HG02970 (cell line): ENCODE data around the gene KRT35.
"Not testable (repeated sequence)": the region's sequence is repeated elsewhere in the genome, so short reads cannot be mapped to it uniquely, and the experiment has no call there.

ENCODE experiments used
- ATAC-seq: cut with Tn5 transposase; IDR thresholded peaks from one replicate; pipeline ENCODE4 v1.9.1; 2021; ENCODE audit warnings: mild to moderate bottlenecking, moderate library complexity, moderate number of reproducible peaks; ENCODE audit not compliant: unreplicated experiment, low FRiP score

KRT35 gene

DNA sequence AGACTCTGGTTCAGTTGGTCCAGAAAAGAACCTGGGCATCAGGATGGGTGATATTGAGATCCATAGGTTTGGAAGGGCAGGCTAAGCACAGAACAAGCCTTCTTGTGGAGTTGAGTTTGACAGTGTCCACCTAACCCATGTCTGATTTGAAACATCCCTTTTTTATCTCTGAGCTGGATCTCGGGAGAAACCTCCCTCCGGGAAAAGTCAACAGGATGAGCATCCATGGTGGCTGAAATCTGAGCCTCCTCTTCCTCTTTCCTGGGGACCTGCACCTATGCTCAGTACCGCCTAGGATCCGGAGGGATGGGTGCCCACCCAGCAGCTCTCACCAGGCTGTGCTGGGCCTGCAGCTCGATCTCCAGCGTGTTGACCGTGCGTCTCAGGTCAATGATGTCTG is 17.2 kb downstream of the KRT35 start:
- no peak for ATAC-seq

- no peak for ATAC-seq
These were observed 18.2 kb downstream of the KRT35 start for GRCh38 chr17:41462705-41463104.

DNA sequence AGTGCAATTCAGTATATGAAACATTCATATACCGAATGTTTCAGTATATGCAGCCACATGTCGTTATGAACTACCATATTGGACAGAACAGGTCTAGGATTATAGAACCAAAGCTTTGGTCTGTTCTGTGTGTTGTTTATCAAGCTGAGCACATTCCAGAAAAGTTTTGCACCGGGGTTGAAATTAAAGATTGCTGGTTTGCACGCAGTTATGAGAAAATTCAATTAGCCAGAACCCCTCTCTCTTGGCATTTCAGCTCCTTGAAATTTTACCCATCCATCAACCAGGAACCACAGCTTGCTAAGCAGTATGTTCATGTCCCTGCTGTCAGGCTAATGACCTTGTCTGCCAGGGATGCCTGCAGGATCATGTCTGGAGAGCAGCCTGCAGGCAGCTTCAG is 23.3 kb downstream of the KRT35 start:
- ATAC-seq = no peak

- ATAC-seq = no peak
These were observed 24.7 kb downstream of the KRT35 start for GRCh38 chr17:41456204-41456603.

DNA sequence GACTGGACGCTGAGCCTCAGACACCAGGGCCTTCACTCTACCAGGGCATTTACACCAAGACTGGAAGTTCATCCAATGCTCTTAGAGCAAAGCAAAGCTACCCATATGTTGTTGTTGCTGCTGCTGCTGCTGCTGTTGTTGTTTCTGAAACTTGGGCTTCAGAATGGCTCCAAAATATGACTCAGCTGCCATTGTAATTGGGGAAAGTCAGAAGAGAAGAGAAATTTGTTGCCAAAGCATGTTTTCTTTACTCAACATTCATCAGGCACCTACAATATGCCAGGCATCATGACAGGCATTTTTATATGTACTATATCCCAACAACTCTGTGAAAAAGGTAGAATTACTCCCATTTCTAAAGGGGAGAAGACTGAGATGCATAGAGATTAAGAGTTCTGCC is 25.7 kb downstream of the KRT35 start:
- ATAC-seq = no peak

DNA sequence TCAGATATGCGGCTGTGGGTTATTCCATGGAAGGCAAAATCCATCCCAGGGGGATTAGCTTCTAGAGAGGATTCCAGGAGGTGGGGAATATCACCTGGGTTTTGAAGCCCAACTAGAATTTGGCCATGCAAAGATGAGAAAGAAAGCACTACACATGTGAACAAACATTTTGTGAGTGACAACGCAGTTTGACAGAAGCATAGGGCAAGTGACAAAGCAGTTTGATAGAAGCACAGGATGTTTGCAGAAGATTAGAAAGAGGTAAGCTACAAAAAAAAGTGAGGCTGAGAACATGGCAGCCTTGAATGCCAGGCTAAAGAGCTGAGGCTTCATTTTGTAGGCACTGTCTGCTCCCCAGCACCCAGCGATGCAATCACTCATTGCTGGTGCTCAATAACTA is 27.9 kb downstream of the KRT35 start:
- no peak for ATAC-seq

- no peak for ATAC-seq
These were observed 28.7 kb downstream of the KRT35 start for GRCh38 chr17:41452281-41452680.

- no peak for ATAC-seq
These were observed 29.7 kb downstream of the KRT35 start for GRCh38 chr17:41451154-41451728.

DNA sequence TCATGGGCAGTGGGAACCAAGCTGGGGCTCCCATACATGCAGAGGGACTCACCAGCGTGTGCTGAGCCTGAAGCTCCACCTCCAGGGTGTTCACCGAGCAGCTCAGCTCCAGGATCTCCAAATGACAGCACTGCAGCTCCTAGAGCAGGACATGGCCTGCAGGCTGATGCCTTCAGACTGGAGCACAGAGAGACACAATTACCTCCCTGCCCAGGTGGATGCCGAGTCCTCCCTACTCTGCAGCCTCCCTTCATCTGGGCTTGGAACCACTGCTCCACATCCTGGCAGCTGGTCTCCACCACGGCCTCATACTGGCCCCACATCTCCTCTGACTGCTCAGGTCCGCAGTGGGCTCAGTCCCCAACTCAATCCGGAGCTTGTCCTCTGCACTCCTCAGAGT is 31.9 kb downstream of the KRT35 start:
- ATAC-seq = no peak

- ATAC-seq = no peak
These were observed 32.4 kb downstream of the KRT35 start for GRCh38 chr17:41448506-41448905.

DNA sequence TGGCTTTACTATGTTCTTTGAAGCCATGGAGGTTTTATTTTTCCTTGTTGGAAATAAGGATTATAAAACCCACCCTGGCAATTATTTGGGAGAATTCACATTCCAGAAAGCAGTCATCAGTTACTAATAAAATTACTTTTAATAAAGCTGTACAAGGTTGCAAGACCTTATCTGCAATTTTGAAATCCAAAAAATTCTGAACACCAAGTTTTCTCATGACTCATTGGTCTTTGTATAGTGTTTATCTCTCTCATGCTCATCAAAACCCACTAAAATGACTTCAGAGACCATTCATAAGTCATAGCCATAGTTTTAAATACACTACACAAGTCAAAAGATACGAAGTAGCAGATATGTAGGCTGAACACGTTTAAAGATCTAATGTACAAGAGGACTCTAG is 34.1 kb downstream of the KRT35 start:
- no peak for ATAC-seq

DNA sequence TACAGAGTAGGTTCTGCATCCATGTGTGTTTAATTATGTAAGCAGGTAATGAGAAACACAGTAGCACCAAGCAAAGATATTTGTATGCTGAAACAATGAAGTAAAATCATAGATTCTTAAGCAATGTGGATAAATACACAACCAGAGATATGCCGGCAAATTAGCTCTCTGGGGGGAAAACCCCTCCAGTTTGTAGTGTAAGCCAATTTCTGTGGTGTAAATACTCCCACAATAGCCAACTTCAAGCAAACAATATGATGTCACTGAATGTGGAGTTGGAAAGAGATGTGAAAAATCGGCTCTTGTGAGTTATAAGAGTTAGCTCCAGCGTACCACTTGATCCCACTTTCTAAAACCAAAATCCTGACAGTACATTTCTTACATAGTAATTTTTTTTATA is 36.3 kb downstream of the KRT35 start:
- no peak for ATAC-seq

DNA sequence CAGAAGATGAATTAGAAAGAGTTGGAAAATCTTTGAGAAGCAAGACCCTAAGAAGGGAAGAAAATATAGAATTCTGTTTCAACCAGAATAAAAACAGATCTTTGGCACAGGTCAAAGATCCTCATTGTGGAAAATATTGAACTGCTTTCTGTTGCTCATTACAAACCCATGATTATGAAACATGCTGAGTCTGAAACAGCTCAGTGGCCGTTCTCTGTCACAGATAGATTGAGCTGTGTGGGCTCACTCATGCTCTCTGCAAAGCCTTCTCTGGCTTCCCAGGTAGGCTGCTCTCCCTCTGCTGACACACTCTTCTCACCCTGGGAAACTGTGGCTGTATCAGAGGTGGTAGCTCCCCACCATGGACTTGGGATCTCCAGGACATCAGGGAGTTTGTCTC is 36.8 kb downstream of the KRT35 start:
- no peak for ATAC-seq

DNA sequence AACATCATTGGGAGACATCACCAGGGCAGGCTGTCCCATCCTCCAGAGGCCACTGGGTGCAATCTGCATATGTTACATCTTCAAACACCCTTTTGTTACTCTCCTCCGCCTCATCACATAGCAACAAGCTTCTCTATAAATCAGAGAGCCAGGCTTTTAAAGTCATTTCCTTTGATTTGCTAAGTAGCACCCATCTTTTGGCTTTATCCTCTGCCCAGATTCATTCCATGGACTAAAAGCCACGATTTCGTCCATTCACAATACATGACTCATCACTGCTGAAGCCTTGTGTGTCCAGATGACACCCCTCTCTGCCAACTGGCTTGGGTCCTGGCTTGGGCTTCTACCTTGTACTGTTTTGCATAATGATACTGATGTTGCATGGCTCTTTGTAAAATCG is 38.2 kb downstream of the KRT35 start:
- ATAC-seq = no peak

- ATAC-seq = no peak
These were observed 40.4 kb downstream of the KRT35 start, which contains the start of gene KRT38 for GRCh38 chr17:41440531-41441033. Gene KRT38, minus strand, starts transcription at chr17:41440983. Its CDS starts 62 bp downstream, at chr17:41440921.

- ATAC-seq = no peak
These were observed 41.6 kb downstream of the KRT35 start for GRCh38 chr17:41439375-41439774.

GRCh38 chr17:41437769-41438168 is 43.2 kb downstream of the KRT35 start:
- no peak for ATAC-seq

- no peak for ATAC-seq
These were observed 43.7 kb downstream of the KRT35 start for GRCh38 chr17:41437254-41437653.

DNA sequence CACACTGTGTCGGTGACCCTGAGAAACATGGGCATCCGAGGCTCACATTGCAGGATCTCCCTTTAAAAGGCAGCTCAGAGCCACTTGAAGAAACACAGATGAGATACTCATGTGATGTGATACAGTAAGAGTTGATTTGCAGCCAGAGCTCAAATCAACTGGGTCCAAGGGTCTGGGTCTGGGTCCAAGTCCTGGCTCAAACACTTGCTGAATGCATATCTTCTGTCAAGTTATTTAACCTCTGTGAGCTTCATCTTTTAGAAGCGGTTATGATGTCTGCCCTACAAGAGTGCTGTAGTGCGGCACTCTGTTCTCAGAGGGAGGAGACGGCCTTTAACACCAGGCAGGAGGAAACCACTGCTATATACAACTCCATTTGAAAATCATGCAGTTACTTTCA is 46.5 kb downstream of the KRT35 start:
- no peak for ATAC-seq

GRCh38 chr17:41434005-41434404 is 46.9 kb downstream of the KRT35 start:
- no peak for ATAC-seq

- no peak for ATAC-seq
These were observed 47.4 kb downstream of the KRT35 start for GRCh38 chr17:41433586-41433985.

- ATAC-seq = not testable (repeated sequence)
These were observed 50.6 kb downstream of the KRT35 start for GRCh38 chr17:41430376-41430775.

GRCh38 chr17:41429667-41430066 is 51.3 kb downstream of the KRT35 start:
- no peak for ATAC-seq
